Activated CD4-positive, alpha-beta T cell treated with anti-CD3 and anti-CD28 coated beads, Interleukin-2, amount 50 U/mL, for 1 hour (primary cell): ENCODE measurements around the gene ARL2BP.

Experiments used
- DNase-seq: peaks from one replicate; pipeline ENCODE4 v3.0.0-alpha.2; 2020

ARL2BP gene

GRCh38 chr16:57284952-57285363, 39.9 kb downstream of the ARL2BP start:
- DNase-seq: no peak

- DNase-seq: no peak
Observed at GRCh38 chr16:57285379-57285778, 40.3 kb downstream of the ARL2BP start.

- no peak for DNase-seq
Observed at GRCh38 chr16:57289391-57290257, 44.6 kb downstream of the ARL2BP start.

DNA sequence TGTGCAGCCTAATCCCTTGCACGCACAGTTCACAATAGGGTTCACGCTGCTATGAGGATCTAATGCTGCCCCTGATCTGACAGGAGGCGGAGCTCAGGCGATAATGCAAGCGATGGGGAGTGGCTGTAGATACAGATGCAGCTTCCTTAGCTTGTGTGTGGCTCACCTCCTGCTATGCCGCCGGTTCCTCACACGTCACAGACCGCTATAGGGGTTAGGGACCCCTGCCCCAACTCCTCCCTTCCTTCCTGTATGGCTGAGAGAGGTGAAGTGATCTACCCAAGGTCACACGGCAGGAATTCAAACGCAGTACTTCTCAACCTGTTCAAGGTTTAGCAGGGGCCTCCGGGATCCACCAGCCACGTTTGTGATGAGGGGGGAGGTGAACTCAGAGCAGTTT, 52.8 kb downstream of the ARL2BP start:
- peak; percentile 46 for DNase-seq

DNA sequence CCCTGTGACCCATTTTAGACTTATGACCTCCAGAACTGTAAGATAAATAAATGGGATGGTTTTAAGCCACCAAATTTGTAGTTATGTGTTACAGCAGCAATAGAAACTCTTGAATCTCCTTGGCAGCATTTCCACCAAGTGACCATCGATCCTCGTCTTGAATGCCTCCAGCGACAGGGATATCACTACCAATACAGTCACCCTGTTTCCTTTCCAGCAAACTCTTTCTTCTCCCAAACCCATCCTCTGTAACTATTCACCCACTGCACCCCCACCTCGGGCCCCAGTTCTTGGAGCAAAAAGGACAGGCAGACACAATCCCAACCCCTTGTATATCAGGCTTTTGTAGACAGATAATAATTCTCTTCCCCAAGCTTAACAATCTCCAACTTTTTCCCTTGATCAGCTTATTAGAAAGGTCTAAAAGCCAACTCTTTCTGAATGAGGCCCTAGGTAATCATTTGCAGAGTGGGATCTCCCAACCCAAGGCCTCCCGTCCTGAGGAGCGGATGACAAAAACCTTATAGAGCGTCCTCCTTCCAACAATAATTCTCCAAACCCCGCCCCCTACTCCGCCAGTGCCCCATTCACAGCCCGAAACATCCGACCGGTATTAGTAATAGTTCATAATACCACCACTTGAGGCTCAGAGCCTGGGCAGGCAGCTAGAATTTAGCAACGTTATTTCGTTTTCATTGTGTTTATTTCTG, 54.1 kb downstream of the ARL2BP start:
- DNase-seq: no peak

DNA sequence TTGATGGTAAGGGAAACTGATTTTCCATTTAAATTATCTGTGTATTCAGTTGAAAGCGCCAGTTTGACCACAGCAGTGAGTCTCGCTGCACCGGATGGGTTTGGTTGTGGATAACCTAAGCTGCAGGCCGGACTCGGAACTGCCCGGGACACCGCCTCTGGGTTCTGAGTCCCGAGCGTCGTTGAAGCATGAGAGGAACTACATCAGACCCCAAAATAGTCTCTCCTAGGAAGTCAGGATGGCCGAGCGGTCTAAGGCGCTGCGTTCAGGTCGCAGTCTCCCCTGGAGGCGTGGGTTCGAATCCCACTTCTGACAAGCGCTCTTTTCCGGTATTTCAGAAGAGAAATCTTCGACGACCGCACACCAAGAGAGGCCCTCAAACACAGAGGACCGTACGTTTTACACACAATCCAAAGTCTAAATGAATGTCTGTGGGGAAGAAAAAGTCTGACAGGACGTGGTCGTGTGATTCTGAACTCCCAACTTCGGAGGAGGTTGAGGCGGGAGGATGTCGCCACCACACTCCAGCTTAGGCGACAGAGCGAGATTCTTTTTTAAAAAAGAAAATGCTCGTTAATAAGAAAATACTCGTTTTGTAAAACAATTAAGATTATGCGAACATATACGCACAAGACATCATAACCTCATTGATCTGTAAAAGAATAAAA, 54.8 kb downstream of the ARL2BP start:
- DNase-seq: peak; percentile 79

GRCh38 chr16:57300387-57301125, 55.5 kb downstream of the ARL2BP start:
- DNase-seq: peak; percentile 98

DNA sequence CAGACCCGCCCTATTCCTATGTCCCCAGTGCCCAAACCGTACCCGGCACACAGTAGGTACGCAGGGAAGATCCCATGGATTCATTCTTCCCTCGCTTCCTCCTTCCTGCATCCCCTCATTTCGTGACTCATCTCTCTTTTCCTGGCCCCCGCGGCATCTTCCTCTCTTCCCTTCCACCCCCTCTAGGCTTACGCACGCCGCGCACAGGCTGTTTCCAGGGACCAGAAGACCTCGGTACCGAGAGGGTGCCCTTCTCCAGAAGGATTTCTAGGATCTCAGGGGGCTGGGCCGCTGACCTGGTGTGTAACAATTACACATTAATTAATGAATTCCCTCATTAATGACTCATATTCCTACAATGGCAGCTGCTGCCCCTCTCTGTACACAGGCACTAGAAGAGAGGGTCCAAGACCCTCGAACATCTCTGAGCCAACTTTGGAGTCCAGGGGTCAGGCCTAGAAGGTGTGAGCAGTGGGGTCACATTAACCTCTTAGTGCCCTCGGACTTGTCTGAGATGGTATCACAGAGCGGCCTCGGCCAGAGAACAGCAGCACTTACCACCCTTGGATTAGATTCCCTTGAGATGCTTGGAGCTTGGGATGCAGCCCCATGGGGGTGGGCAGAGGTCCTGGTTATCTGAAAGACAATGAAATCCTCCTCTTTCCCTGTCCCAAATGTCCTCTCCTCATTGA, 56.2 kb downstream of the ARL2BP start:
- no peak for DNase-seq
